ENCODE data around the gene DCDC2B.
"Not testable (repeated sequence)": the region's sequence is repeated elsewhere in the genome, so short reads cannot be mapped to it uniquely, and the experiment has no call there.

The DCDC2B gene

GRCh38 chr1:32208891-32209328, at the start of gene DCDC2B:
Gene DCDC2B, plus strand, starts transcription at chr1:32209089. Its CDS starts 5 bp downstream, at chr1:32209094.
- DNase-seq: peak; percentile 90

- no peak for DNase-seq
These were observed 49.7 kb upstream of the DCDC2B start for GRCh38 chr1:32159189-32159588.

GRCh38 chr1:32163405-32163804, 45.5 kb upstream of the DCDC2B start:
- no peak for DNase-seq

GRCh38 chr1:32165633-32166032, 43.3 kb upstream of the DCDC2B start:
- not testable (repeated sequence) for DNase-seq

GRCh38 chr1:32170991-32171390, 37.9 kb upstream of the DCDC2B start:
- DNase-seq: no peak

GRCh38 chr1:32172621-32173245, 36.2 kb upstream of the DCDC2B start:
- no peak for DNase-seq

- DNase-seq: no peak
These were observed 30.3 kb upstream of the DCDC2B start for GRCh38 chr1:32178380-32179192.

- DNase-seq: no peak
These were observed 29.8 kb upstream of the DCDC2B start for GRCh38 chr1:32179193-32179442.

- peak; percentile 93 for DNase-seq
These were observed 29.3 kb upstream of the DCDC2B start, which contains the start of gene TXLNA for GRCh38 chr1:32179443-32180185. Gene TXLNA, plus strand, starts transcription at chr1:32179675. Its CDS starts 671 bp downstream, at chr1:32180346.

- peak; percentile 10 for DNase-seq
These were observed 28.5 kb upstream of the DCDC2B start for GRCh38 chr1:32180186-32181060.

GRCh38 chr1:32181065-32181464, 27.8 kb upstream of the DCDC2B start:
- no peak for DNase-seq

- DNase-seq: no peak
These were observed 27.3 kb upstream of the DCDC2B start for GRCh38 chr1:32181563-32181962.

- no peak for DNase-seq
These were observed 26.8 kb upstream of the DCDC2B start for GRCh38 chr1:32182060-32182459.

GRCh38 chr1:32184650-32185049, 24.2 kb upstream of the DCDC2B start:
- DNase-seq: no peak

GRCh38 chr1:32186077-32186476, 22.8 kb upstream of the DCDC2B start:
- no peak for DNase-seq

GRCh38 chr1:32186491-32186890, 22.4 kb upstream of the DCDC2B start:
- no peak for DNase-seq

- no peak for DNase-seq
These were observed 21.0 kb upstream of the DCDC2B start for GRCh38 chr1:32187850-32188249.

GRCh38 chr1:32192220-32192948, 16.5 kb upstream of the DCDC2B start:
- DNase-seq: no peak

GRCh38 chr1:32194984-32195383, 13.9 kb upstream of the DCDC2B start:
- no peak for DNase-seq

GRCh38 chr1:32195531-32195930, 13.4 kb upstream of the DCDC2B start:
- no peak for DNase-seq

GRCh38 chr1:32195972-32196823, 12.7 kb upstream of the DCDC2B start:
- no peak for DNase-seq

Data from NCI-H345 (cell line).